Stimulated activated CD4-positive, alpha-beta T cell treated with anti-CD3 and anti-CD28 coated beads, Interleukin-4, amount 100 ng/mL, for 24 hours (primary cell): Measurements from ENCODE around the gene C1orf115.
"Not testable (repeated sequence)": the region's sequence is repeated elsewhere in the genome, so short reads cannot be mapped to it uniquely, and the experiment has no call there.

Experiments
- DNase-seq: peaks from one replicate; pipeline ENCODE4 v3.0.0-alpha.2; 2020

C1orf115 gene, protein sequence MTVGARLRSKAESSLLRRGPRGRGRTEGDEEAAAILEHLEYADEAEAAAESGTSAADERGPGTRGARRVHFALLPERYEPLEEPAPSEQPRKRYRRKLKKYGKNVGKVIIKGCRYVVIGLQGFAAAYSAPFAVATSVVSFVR

DNA sequence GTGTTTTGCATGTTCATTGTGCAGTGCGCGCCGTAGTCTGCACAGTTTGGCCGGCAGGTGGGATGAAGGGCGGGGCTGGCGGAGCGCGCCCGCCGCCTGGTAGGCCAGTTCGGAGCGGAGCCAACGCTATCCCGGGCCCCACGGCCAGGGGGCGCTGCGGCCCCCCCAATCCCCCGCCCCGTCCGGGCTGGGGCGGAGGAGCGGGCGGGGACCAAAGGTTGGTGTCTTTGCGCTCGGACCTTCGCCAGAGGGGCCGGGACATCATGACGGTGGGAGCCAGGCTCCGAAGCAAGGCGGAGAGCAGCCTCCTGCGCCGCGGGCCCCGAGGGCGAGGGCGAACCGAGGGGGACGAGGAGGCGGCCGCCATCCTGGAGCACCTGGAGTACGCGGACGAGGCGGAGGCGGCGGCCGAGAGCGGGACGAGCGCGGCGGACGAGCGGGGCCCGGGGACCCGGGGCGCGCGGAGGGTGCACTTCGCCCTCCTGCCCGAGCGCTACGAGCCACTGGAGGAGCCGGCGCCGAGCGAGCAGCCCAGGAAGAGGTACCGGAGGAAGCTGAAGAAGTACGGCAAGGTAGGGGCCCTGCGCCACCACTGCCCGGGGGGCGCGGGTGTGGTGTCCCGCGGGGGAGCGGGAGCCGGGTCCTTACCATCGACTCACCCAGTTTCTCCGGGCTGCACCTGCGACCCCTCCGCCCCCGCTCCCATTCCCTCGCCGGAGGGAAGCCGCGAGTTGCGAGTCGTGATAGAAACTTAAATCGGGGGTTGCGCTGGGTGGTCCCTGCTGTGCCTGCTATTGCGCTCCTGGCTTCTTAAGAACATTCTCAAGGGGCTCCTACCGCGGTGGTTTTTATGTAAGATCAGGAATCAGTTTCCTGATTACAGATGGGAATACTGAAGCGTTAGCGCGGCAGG lies at the start of gene C1orf115:
Gene C1orf115, plus strand, starts transcription at position 224 of the 913 bp plus-strand sequence. Its CDS starts 40 bp downstream, at position 264.
- peak; percentile 71 for DNase-seq

DNA sequence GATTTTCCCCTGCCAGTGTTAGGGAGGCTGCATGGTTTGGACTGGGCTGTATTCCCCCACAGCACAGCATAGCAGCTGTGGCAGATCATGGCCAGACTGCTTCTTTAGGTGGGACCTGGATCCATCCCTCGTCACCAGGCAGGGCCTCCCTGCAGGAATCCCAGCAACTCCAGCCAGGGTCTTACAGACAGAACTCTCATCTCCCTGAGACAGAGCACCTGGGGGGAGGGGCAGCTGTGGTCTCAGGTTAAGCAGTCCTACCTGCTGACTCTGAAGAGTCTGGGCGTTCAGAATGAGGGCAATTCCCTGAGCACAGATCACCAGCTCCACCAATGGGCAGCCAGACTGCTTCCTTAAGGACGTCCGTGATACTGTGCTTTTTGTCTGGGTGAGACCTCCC lies 47.9 kb upstream of the C1orf115 start:
- no peak for DNase-seq

DNA sequence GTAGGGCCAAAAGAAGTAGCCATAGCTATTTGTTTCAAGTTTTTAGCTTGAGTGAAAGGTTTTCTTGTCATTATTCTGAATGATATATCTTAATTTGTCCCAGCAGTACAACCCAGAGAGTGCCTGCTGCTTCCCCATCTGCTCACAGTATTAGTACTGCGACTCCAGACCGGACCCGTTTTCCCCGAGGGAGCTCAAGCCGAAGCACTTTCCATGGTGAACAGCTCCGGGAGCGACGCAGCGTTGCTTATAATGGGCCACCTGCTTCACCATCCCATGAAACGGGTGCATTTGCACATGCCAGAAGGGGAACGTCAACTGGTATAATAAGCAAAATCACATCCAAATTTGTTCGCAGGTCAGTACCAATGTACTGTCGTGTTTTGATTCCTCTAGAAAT lies 37.2 kb upstream of the C1orf115 start:
- no peak for DNase-seq

DNA sequence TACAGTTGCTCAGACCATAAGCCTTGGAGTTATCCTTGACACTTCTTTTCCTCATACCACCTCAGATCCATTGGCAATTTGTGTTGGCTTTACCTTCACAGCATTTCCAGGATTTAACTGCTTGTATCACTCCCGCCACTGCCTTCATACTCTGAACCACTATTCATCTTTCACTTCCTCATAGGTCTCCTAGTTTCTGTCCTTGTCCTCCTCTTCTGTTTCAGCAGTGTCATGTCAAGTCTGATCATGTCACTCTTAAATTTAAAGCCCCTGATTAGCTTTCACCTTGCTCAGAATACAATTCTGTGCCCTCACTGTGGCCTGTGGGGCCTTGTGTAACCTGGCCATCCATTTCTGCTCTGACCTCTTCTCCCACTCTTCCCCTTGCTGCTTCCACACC lies 34.7 kb upstream of the C1orf115 start:
- DNase-seq = no peak

DNA sequence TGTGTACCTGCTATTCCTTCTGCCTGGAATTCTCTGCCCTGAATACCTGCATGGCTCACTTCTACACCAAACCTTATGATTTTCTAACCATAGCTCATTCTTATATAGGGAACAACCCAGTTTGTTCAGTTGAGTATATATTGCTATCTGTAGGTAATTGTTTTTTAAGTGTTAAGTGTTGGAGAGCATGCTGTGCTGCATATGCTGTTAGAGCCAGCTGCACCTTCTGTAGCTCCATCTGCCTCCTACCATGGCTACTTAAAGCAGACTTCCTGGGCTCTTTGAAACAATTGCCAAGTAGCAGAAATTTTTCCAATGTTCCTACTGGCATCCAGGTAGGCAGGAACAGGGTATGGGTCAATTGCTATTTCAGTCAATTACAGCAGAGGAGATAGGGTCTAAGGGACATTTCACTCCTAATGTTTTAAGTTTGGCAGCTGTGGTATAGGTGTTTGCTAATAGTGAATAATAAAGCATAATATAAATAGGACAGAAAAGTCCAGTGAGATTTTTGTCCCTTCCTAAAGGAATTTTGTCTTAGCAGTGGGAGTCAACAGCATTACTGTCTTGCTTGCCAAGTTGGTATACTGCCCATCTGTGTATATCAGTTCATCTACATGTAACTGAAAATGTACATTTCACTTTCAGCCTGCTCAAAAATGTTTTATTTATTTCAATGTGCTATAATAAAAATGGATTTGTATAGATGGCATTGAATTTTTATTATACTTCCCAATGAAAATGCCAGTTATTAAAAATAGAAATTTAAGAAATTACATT lies 34.0 kb upstream of the C1orf115 start:
- DNase-seq = no peak

DNA sequence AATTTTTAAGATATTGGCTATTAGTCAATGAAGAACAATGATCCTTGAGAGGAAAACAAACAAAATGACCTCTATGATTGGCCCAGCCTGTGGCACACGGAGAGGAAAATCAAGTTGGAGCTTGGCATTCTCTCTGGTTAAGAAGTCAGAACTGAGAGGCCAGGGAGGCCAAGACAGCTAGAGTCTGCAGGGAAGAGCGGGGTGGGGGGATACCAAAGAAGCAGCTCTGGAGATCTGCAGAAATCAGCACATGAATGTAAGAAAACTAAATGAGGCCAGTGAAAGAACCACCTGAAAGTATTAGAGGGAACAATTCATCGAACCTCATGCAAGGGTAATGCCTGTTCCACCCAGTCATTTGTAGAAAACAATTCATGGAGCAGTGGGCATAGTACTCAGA lies 23.8 kb upstream of the C1orf115 start:
- DNase-seq = no peak

DNA sequence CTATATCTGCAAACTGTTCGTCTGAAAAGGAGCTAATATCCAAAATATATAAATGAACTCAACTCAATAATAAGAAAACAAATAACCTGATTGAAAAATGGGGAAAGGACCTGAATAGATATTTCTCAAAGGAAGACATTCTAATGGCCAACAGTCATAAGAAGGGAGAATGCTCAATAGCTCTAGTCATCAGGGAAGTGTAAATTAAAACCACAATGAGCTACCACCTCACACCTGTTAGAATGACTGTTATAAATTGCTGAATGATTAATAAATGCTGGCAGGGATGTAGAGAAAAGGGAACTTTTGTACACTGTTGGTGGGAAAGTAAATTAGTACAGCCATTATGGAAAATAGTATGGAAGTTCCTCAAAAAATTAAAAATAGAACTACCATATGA lies 21.2 kb upstream of the C1orf115 start:
- DNase-seq = no peak

DNA sequence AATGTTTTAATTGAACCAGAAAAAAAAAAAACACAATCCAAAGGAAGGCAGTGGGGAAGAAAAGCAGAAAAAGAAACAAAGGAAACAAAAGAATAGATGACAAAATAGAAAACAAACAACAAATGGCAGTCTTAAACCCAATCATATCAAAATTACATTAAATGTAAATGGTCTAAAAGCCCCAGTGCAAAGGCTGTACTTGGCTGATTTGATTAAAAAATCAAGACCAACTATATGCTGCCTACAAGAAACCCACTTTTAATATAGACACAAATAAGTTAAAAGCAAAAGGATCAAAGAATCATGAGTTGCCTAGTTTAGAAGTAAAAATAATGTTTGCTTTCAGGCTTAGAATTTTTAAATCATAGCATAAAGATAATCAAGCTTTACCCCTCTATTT lies 19.8 kb upstream of the C1orf115 start:
- no peak for DNase-seq

DNA sequence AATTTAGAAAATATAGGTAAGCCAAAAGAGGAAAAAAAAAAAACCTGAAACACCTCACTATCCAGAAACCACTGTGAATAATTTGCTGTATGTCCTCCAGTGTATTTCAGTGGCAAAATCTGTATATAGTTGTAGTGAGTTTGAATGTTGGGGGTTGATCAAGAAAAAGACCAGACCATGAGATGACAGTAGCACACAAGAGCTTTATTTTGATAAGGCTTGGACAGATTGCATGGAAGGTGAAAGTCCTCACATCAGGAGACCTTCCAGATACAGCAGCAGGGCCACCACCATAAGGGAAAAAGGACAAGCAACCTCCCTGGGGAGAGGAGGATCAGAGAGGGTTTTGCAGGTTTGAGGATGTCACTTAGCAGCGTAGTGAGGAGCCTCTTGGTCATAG lies 16.2 kb upstream of the C1orf115 start:
- DNase-seq = no peak

DNA sequence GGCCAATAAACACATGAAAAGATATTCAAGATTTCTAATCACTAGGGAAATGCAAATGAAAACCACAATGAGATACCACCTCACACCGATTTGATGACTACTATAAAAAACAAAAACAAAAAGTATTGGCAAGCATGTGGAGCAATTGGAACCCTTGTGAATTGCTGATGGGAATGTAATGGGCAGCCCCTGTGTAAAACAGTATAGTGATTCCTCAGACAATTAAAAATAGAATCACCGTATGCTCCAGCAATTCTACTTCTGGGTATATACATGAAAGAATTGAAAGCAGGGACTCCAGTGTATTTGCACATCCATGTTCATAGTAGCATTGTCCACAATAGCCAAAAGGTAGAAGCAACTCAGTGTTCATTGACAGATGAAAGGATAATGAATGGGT lies 12.9 kb upstream of the C1orf115 start:
- DNase-seq = no peak

DNA sequence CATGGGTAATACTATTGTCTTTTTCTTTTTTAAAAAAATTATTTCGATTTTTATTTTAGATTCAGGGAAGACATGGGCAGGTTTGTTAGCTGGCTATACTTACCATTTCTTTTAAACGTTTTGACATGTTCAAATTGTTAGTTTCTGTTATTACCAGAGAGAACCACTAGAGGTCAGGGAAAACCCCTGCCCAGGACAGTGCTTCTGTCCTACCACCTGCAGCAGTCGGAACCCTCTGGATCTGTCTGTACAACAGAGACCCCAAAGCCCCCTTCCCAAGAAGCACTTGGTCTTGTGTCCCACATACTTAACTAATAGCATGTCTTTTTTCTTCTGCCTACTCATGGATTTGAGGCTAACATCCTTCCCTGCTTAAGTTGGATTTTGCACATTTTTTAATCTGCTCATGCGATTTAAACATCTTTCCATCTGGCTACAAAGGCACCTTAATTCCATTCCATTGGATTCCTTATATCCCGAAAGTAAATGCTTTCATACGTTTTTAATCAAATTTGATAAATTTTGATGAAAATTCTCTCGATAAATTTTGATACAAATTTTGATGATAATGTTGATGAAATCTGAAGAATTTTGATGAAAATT lies 10.0 kb upstream of the C1orf115 start:
- DNase-seq = no peak

DNA sequence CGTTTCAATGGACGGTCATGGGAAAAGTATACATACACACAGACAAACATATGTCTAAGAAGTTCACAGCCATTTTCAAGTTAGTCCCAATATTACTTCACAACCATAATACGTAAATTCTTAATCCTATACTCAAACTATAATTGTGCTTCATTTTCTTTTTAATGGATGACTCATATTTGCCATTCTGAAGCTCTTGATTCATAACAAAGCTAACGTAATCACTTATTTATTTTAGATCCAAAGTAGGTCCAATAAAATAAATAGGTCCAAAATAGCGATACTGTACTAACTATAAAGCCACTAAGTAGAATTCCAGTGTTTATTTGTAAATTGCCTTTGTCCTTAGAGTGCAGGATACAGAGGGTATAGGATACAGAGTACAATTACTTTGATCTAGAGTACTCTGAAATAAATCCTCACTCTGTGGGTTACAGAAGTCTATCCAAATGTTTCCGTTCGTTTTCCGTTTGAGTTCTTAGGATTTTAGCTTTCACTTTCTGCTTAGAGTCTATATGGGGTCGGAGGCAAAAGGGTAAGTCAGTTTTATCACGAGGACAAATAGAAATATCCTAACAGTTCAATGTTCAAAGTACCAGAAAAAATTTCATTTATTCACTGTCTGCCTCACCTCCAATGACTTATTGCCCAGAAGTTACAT lies 8.8 kb upstream of the C1orf115 start:
- DNase-seq = no peak

DNA sequence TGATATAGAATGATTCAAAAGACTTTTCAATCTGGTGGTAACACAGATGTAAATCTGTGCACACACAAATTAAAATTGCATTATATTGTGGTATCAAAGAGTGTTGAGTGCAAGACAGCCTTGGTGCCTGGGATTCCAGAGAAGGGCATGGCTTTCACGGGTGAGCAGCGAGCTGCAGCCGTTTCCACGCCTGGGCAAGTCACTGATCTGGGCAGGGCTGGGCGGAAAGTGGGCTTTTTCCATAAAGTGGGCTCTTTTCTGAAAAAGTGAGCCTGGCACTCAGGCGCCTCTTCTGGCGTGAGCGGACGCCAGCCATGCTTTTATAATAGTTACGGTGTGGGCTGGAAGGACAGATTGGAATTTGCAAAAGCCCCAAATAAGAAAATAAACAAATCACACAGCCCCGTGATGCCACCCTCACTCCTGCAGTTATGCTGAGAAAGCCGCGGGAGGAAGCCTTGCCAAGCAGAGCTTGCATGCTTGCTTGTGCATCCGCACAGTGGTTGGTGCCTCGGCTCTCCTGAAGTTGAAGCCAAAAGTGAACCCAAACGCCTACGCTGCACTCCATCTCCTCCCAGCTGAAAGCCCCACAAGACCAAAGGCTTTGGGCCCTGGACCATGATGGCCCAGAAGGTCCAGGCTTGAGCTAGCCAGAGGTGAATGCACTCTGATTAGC lies 7.1 kb upstream of the C1orf115 start:
- DNase-seq = no peak

DNA sequence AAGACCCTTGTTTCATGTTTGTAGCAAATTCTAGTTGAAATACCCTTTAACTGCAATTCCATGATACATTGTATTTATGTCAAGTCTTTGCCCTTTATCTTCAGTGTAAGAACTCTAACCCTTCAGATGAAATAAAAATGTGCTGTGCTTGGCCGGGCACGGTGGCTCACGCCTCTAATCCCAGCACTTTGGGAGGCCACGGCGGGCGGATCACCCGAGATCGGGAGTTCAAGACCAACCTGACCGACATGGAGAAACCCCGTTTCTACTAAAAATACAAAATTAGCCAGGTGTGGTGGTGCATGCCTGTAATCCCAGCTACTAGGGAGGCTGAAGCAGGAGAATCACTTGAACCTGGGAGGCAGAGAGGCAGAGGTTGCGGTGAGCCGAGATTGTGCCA lies 6.4 kb upstream of the C1orf115 start:
- not testable (repeated sequence) for DNase-seq

DNA sequence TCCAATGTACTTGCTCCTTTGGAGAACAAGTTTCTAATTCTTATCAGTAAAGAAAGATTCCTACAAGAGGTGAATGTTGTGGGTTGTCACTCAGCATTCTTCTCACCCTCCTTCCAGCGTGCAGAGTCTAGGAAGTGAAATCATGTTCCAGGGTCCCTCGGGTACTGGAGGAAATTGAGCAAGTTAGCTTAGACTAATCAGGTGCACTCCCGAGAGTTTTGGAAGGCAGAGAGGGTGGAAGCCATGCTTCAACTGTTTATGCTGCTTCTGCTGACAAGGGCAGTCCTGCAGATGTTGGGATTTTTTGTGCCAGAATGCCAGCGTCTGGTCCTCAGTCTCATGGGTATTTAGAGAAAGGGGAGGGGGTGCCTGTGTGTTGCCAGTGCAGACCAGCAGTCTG lies 5.3 kb upstream of the C1orf115 start:
- DNase-seq = no peak

DNA sequence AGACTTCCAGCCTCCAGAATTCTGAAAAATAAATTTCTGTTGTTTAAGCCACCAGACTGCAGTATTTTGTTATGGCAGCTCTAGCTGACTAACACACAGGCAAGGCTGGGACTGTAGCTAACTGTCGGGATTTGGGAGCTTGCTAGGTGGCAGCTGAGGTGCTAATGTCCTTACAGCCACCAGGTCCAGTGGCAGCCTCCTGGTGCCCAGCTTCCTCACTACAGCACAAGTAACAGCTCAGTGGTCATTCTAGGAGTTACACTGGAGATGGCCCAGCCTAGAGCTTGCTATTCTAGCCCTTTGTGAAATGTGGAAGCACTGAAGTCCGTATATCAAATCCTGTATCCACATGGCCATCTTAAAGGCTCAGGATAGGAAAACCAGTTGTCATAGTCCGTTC lies 4.3 kb upstream of the C1orf115 start:
- DNase-seq = no peak

DNA sequence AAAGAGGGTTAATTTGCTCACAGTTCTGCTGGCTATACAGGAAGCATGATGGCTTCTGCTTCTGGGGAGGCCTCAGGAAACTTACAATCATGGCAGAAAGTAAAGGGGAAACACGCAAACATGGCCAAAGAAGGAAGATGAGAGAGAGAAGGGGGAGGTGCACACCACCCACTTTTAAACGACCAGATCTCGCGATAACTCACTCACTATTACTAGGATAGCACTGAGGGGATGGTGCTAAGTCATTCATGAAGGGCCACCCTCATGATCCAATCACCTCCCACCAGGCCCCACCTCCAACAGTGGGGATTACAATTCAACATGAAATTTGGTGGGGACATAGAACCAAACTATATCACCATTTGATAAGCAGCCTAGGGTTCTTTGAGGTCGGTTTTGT lies 2.4 kb upstream of the C1orf115 start:
- no peak for DNase-seq

DNA sequence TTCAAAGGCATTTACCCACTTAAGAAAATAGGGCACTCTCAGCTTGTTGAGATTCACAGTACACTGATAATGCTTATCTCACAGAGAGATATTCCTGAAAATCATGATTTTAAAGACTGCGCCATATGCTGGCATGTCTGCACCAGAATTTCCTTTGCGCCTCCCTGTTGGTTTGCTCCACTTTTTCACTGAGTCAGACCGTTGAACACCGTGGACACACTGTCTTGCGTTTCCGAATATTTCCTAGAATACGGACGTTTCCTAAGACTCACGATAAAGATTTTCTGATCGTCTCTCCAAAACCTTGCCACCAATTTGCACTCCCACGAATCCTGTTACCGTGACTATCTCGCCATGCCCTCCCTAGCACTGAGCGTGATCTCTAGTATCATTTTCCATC lies 497 bp upstream of the C1orf115 start:
- DNase-seq = no peak

DNA sequence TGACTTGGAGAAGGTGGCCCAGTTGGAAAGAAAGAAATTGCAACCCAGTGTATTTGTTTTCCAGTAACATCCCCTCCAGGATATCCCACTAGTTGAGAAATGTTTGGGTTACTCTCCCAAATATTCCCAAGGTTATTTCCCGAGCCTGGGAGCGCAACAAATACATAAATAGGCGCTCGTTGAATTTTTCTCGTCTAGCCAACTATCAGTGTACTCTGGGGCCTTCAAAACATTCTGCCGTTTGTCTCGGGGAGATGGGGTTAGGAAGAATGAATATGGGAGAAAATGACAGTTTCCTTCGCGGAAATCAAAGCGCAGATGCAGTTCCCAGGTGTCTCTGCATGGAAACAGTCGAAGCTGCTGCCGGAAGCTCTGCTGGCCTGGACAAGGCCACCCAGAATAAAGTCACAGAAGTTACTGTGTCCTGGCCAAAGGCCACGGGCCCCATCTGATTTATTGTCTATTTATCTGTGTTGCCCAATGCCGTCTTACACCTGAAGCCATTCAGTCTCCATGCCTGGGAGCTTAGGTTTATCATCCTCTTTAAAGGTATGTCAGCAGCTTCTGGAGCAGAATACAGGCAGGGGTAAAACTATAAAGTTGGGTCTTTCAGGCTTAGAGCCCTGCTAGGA lies 1.0 kb downstream of the C1orf115 start:
- no peak for DNase-seq

DNA sequence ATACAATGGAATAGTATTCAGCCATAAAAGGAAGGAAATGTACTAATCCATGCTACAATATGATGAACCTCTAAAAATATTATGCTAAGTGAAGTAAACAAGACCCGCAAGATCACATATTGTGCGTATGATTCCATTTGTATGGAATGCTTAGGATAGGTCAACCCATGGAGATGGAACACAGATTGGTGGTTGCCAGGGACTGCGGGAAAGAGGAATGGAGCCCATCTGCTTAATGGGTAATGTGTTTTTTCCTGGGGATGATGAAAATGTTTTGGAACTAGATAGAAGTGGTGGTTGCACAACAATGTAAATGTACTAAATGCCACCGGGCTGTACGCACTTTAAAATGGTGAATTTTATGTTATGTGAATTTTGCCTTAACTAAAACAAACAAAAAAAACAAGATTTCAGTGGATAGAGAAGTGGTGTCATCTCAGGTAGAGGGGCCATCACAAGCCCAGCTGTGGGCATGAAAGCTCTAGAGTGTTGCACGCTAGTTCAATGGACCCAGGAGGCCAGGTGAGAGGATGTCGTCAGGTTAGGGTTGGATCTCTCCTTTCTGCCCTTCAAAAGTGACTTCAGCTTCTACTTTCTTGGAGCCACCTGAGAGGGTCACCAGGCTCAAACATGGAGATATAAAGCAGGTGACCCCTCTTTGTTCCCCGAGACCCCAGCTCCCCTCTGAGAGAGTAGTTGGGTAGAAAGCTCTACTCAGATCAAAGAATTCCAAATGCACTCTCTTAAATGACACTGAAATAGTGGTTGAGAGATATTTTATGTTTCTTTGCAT lies 2.5 kb downstream of the C1orf115 start:
- no peak for DNase-seq

DNA sequence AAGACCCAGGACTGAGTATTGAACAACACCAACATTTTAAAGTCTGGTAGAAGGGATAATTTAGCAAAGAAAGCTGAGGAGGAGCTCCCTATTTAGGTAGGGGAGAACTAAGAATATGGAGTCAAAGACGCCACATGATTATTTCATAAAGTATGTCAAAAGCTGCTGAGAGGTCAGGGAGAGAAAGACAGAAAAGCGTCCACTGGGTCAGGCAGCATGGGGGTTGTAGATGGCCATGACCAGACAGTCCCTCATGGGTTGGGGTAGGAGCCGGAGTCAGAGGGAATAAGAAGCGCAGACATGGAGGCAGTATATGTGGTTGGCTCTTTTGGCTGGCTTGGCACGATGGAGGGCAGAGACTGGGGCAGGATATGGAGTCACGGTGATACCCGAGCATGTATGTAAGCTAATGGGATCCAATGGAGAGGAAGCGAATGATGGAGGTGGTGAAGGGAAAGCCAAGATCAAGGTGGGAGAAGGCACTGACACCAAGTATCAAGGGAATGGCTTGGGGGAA lies 4.8 kb downstream of the C1orf115 start:
- no peak for DNase-seq
